Nephron progenitor cell (in vitro differentiated cells): ENCODE data around the gene CMTM1.

Experiments
- DNase-seq: peaks from one replicate; pipeline ENCODE4 v3.0.0; 2021
- H3K27ac Mint-ChIP-seq: 2 replicates; pipeline ENCODE4 v1.8.0; 2021; ENCODE audit warnings: mild to moderate bottlenecking, moderate library complexity, mixed read lengths
- H3K27me3 Mint-ChIP-seq: 2 replicates; pipeline ENCODE4 v1.8.0; 2021; ENCODE audit warnings: mild to moderate bottlenecking, low read depth, mixed read lengths; ENCODE audit not compliant: poor library complexity
- H3K36me3 Mint-ChIP-seq: 2 replicates; pipeline ENCODE4 v1.8.0; 2021; ENCODE audit warnings: low read depth, mixed read lengths
- H3K4me1 Mint-ChIP-seq: 2 replicates; pipeline ENCODE4 v1.8.0; 2021; ENCODE audit warnings: mixed read lengths
- H3K4me3 Mint-ChIP-seq: 2 replicates; pipeline ENCODE4 v1.8.0; 2021; ENCODE audit warnings: mild to moderate bottlenecking, moderate library complexity, mixed read lengths
- H3K9me3 Mint-ChIP-seq: 2 replicates; pipeline ENCODE4 v1.8.0; 2021; ENCODE audit warnings: mild to moderate bottlenecking, moderate library complexity, mixed read lengths
- CTCF ChIP-seq: fragments of 200-600 bp; sonication (generic); IDR thresholded peaks from 2 replicates; pipeline ENCODE4 v1.5.0; 2021; ENCODE audit warnings: antibody characterized with exemption

Gene CMTM1

GRCh38 chr16:66603537-66604375 is 37.5 kb downstream of the CMTM1 start:
- Mint-ChIP-seq H3K27me3 (peaks cover 5% of the 10 kb centered on the region), H3K4me3 (peak overlapping the region; percentile 91), H3K4me1 (peaks cover 51% of the 10 kb centered on the region), H3K27ac (peak overlapping the region; percentile 95), H3K36me3 (peaks cover 2% of the 10 kb centered on the region), H3K9me3 (no peaks in the 10 kb centered on the region)
- no peak for TF ChIP-seq CTCF
- DNase-seq, result peak; percentile 68

- H3K27me3 Mint-ChIP-seq, result peaks cover 5% of the 10 kb centered on the region
- H3K27ac Mint-ChIP-seq, result peak within 1 kb of the TSS; percentile 95
- peaks cover 53% of the 10 kb centered on the region for H3K4me1 Mint-ChIP-seq
- peaks cover 4% of the 10 kb centered on the region for H3K36me3 Mint-ChIP-seq
- peak; percentile 87 for DNase-seq
- TF ChIP-seq CTCF, result peak; percentile 54
- no peaks in the 10 kb centered on the region for H3K9me3 Mint-ChIP-seq
- peak within 1 kb of the TSS; percentile 91 for H3K4me3 Mint-ChIP-seq
These were observed 38.3 kb downstream of the CMTM1 start, which contains the start of gene CMTM3 for GRCh38 chr16:66604376-66605176. Gene CMTM3 (plus strand): TSS chr16:66604704. CDS start chr16:66604806, 102 bp downstream.

- Mint-ChIP-seq H3K27me3 (peaks cover 5% of the 10 kb centered on the region), H3K4me3 (peak overlapping the region; percentile 77), H3K27ac (no peak overlapping the region), H3K9me3 (no peaks in the 10 kb centered on the region), H3K4me1 (peaks cover 48% of the 10 kb centered on the region), H3K36me3 (peaks cover 12% of the 10 kb centered on the region)
- peak; percentile 68 for DNase-seq
- no peak for TF ChIP-seq CTCF
These were observed 39.1 kb downstream of the CMTM1 start for GRCh38 chr16:66605177-66605978.

GRCh38 chr16:66605979-66606751 is 39.9 kb downstream of the CMTM1 start:
- peak overlapping the region; percentile 77 for H3K4me3 Mint-ChIP-seq
- H3K36me3 Mint-ChIP-seq, result peaks cover 20% of the 10 kb centered on the region
- no peak for TF ChIP-seq CTCF
- DNase-seq, result no peak
- no peaks in the 10 kb centered on the region for H3K9me3 Mint-ChIP-seq
- peak overlapping the region; percentile 80 for H3K27ac Mint-ChIP-seq
- peaks cover 5% of the 10 kb centered on the region for H3K27me3 Mint-ChIP-seq
- H3K4me1 Mint-ChIP-seq, result peaks cover 41% of the 10 kb centered on the region
